Caco-2 (cell line): ENCODE measurements around the gene TLCD5. TPM values are rescaled to one million over a fixed set of nuclear protein-coding genes. Genes with fewer than 3 reads are reported as not detected.

ENCODE experiments used
- BruUV-seq: library from RNA; stranded (reverse); fragments of 400-500 nt; replicated peaks from 2 replicates; lab custom pipeline; 2021; lab: Mats Ljungman, UMichigan
- CTCF ChIA-PET: fragments of 300-600 bp; sonication (Branson Sonifier 250); formaldehyde crosslinking; loops from one replicate; lab custom pipeline; 2022; ENCODE audit warnings: antibody characterized with exemption; lab: Charles Lee
- POLR2A ChIA-PET: fragments of 300-600 bp; sonication (Branson Sonifier 250); formaldehyde crosslinking; loops from one replicate; lab custom pipeline; 2022; ENCODE audit warnings: antibody characterized with exemption; lab: Charles Lee
- DNase-seq, 2 experiments: peaks; one replicate each; pipeline versions ENCODE4 v3.0.0 to v3.0.0-alpha.2; 2020 to 2022
- H3K27me3 ChIP-seq: replicated peaks from 2 replicates; pipeline ENCODE4 v1.6.0; 2011; ENCODE audit warnings: low read length; ENCODE audit not compliant: control insufficient read depth, insufficient read depth
- H3K36me3 ChIP-seq: 2 replicates; pipeline ENCODE4 v1.5.1; 2011; ENCODE audit warnings: low read length; ENCODE audit not compliant: control insufficient read depth, insufficient read depth
- H3K4me1 ChIP-seq: fragments of 250-450 bp; sonication (Bioruptor Pico); 2 replicates; pipeline ENCODE4 v1.5.1; 2020; ENCODE audit warnings: mild to moderate bottlenecking
- H3K4me3 ChIP-seq: 2 replicates; pipeline ENCODE4 v1.5.1; 2011; ENCODE audit warnings: low read depth, mild to moderate bottlenecking, control low read depth, low read length
- H3K9me3 ChIP-seq: fragments of 250-450 bp; sonication (Bioruptor Pico); 2 replicates; pipeline ENCODE4 v1.5.1; 2020; ENCODE audit warnings: mild to moderate bottlenecking, moderate library complexity
- H3K27ac Mint-ChIP-seq: one replicate; pipeline ENCODE4 v1.8.0; 2022; ENCODE audit warnings: mixed read lengths; ENCODE audit not compliant: unreplicated experiment
- H3K27me3 Mint-ChIP-seq: one replicate; pipeline ENCODE4 v1.8.0; 2022; ENCODE audit warnings: mixed read lengths; ENCODE audit not compliant: insufficient read depth, unreplicated experiment
- H3K36me3 Mint-ChIP-seq: one replicate; pipeline ENCODE4 v1.8.0; 2022; ENCODE audit warnings: mild to moderate bottlenecking, mixed read lengths; ENCODE audit not compliant: insufficient read depth, unreplicated experiment
- H3K4me1 Mint-ChIP-seq: one replicate; pipeline ENCODE4 v1.8.0; 2022; ENCODE audit warnings: low read depth, mixed read lengths; ENCODE audit not compliant: unreplicated experiment
- H3K4me3 Mint-ChIP-seq: one replicate; pipeline ENCODE4 v1.8.0; 2022; ENCODE audit warnings: mild to moderate bottlenecking, moderate library complexity, mixed read lengths; ENCODE audit not compliant: unreplicated experiment
- H3K9me3 Mint-ChIP-seq: one replicate; pipeline ENCODE4 v1.8.0; 2022; ENCODE audit warnings: mixed read lengths; ENCODE audit not compliant: unreplicated experiment
- CTCF ChIP-seq, 2 experiments: fragments of 200-600 bp in 1 of 2; IDR thresholded peaks; 1 replicate in 1 of 2; 2 replicates in 1 of 2; pipeline versions ENCODE4 v1.5.1 to v1.8.0; 2011 to 2022; ENCODE audit warnings: antibody characterized with exemption in 1 of 2, control low read depth in 1 of 2, inconsistent platforms in 1 of 2, low read depth in 1 of 2, low read length in 1 of 2, mild to moderate bottlenecking in 1 of 2, moderate library complexity in 1 of 2; ENCODE audit not compliant: insufficient read depth in 1 of 2, severe bottlenecking in 1 of 2, unreplicated experiment in 1 of 2
- intact Hi-C: fragments of 100-400 bp; cut with micrococcal nuclease; formaldehyde crosslinking; loops from one replicate; pipeline ENCODE4 v1.10.0; 2022; ENCODE audit not compliant: unreplicated experiment
- total RNA-seq: library from RNA; stranded (reverse); gene quantifications from 2 replicates; pipeline ENCODE4 v1.2.3, GENCODE V29; 2022

TLCD5 gene
- total RNA-seq, 1 experiment from 2014 or later, result 11.8 TPM

GRCh38 chr11:120357620-120358019, 32.5 kb downstream of the TLCD5 start:
- Mint-ChIP-seq H3K27me3 (no peaks in the 10 kb centered on the region), H3K36me3 (peaks cover 14% of the 10 kb centered on the region), H3K9me3 (no peaks in the 10 kb centered on the region), H3K4me1 (peaks cover 29% of the 10 kb centered on the region), H3K4me3 (no peak overlapping the region), H3K27ac (no peak overlapping the region)
- BruUV-seq, result no TSS peak
- Histone ChIP-seq H3K27me3 (no peaks in the 10 kb centered on the region), H3K36me3 (no peaks in the 10 kb centered on the region), H3K9me3 (no peaks in the 10 kb centered on the region), H3K4me1 (peaks cover 27% of the 10 kb centered on the region), H3K4me3 (no peak overlapping the region)
- DNase-seq, result no peak
- CTCF ChIA-PET, result no interaction called here
- POLR2A ChIA-PET, result no interaction called here
- TF ChIP-seq CTCF (IDR thresholded peaks at IDR 0.05; ENCODE audit: insufficient read depth in 1 of 2, low read depth in 1 of 2, low read length in 1 of 2, severe bottlenecking in 1 of 2, unreplicated experiment in 1 of 2), result no peak
- intact Hi-C loops, result no loop called here

GRCh38 chr11:120358729-120359128, 33.6 kb downstream of the TLCD5 start:
- no peaks in the 10 kb centered on the region for H3K27me3 Mint-ChIP-seq
- H3K4me1 ChIP-seq, result peaks cover 16% of the 10 kb centered on the region
- H3K4me1 Mint-ChIP-seq, result peaks cover 20% of the 10 kb centered on the region
- no peaks in the 10 kb centered on the region for H3K9me3 ChIP-seq
- ChIA-PET POLR2A (no interaction called here), CTCF (no interaction called here)
- peaks cover 14% of the 10 kb centered on the region for H3K36me3 Mint-ChIP-seq
- no peak overlapping the region for H3K4me3 ChIP-seq
- H3K27ac Mint-ChIP-seq, result no peak overlapping the region
- no peak overlapping the region for H3K4me3 Mint-ChIP-seq
- no peak for DNase-seq
- no peak for TF ChIP-seq CTCF (IDR thresholded peaks at IDR 0.05; ENCODE audit: insufficient read depth in 1 of 2, low read depth in 1 of 2, low read length in 1 of 2, severe bottlenecking in 1 of 2, unreplicated experiment in 1 of 2)
- no peaks in the 10 kb centered on the region for H3K36me3 ChIP-seq
- intact Hi-C loops, result no loop called here
- H3K27me3 ChIP-seq, result no peaks in the 10 kb centered on the region
- H3K9me3 Mint-ChIP-seq, result no peaks in the 10 kb centered on the region
- no TSS peak for BruUV-seq

GRCh38 chr11:120363436-120363835, 38.3 kb downstream of the TLCD5 start:
- Histone ChIP-seq H3K9me3 (no peaks in the 10 kb centered on the region), H3K4me1 (no peaks in the 10 kb centered on the region), H3K27me3 (no peaks in the 10 kb centered on the region), H3K36me3 (no peaks in the 10 kb centered on the region), H3K4me3 (no peak overlapping the region)
- Mint-ChIP-seq H3K27me3 (no peaks in the 10 kb centered on the region), H3K27ac (no peak overlapping the region), H3K4me3 (no peak overlapping the region), H3K4me1 (no peaks in the 10 kb centered on the region), H3K9me3 (no peaks in the 10 kb centered on the region), H3K36me3 (peaks cover 7% of the 10 kb centered on the region)
- DNase-seq, result no peak
- intact Hi-C loops, result no loop called here
- no peak for TF ChIP-seq CTCF (IDR thresholded peaks at IDR 0.05; ENCODE audit: insufficient read depth in 1 of 2, low read depth in 1 of 2, low read length in 1 of 2, severe bottlenecking in 1 of 2, unreplicated experiment in 1 of 2)
- ChIA-PET POLR2A (no interaction called here), CTCF (no interaction called here)
- no TSS peak for BruUV-seq
